Glutamatergic neuron (in vitro differentiated cells): ENCODE data around the gene PIEZO1. TPM values are rescaled to one million over a fixed set of nuclear protein-coding genes. Genes with fewer than 3 reads are reported as not detected.

Source experiments
- DNase-seq: peaks from one replicate; pipeline ENCODE4 v3.0.0; 2022
- H3K27ac Mint-ChIP-seq: one replicate; pipeline ENCODE4 v1.8.0; 2020; ENCODE audit warnings: mild to moderate bottlenecking, mixed read lengths, inconsistent platforms; ENCODE audit not compliant: unreplicated experiment
- H3K27me3 Mint-ChIP-seq: one replicate; pipeline ENCODE4 v1.8.0; 2020; ENCODE audit warnings: mild to moderate bottlenecking, moderate library complexity, mixed read lengths, inconsistent platforms; ENCODE audit not compliant: unreplicated experiment
- H3K36me3 Mint-ChIP-seq: one replicate; pipeline ENCODE4 v1.8.0; 2020; ENCODE audit warnings: mild to moderate bottlenecking, mixed read lengths, inconsistent platforms; ENCODE audit not compliant: unreplicated experiment
- H3K4me1 Mint-ChIP-seq: one replicate; pipeline ENCODE4 v1.8.0; 2020; ENCODE audit warnings: mild to moderate bottlenecking, low read depth, mixed read lengths, inconsistent platforms; ENCODE audit not compliant: unreplicated experiment
- H3K4me3 Mint-ChIP-seq: one replicate; pipeline ENCODE4 v1.8.0; 2020; ENCODE audit warnings: mild to moderate bottlenecking, mixed read lengths, inconsistent platforms; ENCODE audit not compliant: unreplicated experiment
- H3K9me3 Mint-ChIP-seq: one replicate; pipeline ENCODE4 v1.8.0; 2020; ENCODE audit warnings: mild to moderate bottlenecking, moderate library complexity, mixed read lengths, inconsistent platforms; ENCODE audit not compliant: unreplicated experiment
- total RNA-seq: library from RNA; stranded (reverse); fragmentation: NEBNext Ultra II Directional; extraction: Animal tissue kit (Norgen Biotek cat#: 25700); gene quantifications from one replicate; pipeline ENCODE4 v1.2.1, GENCODE V29; 2021; ENCODE audit not compliant: unreplicated experiment
- TF ChIP-seq, protein P1 (sequence below): fragments of 200-600 bp; sonication (generic); IDR thresholded peaks from one replicate; pipeline ENCODE4 v1.5.0; 2021; ENCODE audit not compliant: partially characterized antibody, unreplicated experiment

The PIEZO1 gene
- total RNA-seq, 1 donor from 2014 or later = 12.3 TPM

DNA sequence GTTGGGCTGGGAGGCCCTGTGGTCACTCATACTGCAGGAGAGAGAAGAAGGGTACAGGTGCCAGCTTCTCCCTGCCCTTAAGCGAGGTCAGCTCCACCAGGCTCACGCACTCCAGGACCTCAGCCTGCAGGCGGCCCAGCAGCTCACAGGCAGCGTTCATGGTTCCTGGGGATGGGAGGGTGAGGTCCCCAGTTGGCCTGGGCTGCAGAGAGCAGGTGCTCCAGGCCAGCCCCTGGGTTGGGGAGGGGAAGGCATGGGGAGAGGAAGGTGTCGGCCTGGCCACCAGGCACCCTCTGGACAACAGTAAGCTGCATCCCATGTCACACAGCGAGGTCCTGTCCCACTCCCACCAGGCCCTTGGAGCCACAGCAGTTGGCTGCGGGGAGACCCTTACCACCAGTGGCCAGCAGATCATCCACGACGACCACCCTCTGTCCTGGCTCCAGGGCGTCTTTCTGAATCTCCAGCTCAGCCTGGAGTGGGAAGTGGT lies 24.7 kb upstream of the PIEZO1 start:
- Mint-ChIP-seq H3K27me3 (peaks cover 1% of the 10 kb centered on the region), H3K9me3 (no peaks in the 10 kb centered on the region)

DNA sequence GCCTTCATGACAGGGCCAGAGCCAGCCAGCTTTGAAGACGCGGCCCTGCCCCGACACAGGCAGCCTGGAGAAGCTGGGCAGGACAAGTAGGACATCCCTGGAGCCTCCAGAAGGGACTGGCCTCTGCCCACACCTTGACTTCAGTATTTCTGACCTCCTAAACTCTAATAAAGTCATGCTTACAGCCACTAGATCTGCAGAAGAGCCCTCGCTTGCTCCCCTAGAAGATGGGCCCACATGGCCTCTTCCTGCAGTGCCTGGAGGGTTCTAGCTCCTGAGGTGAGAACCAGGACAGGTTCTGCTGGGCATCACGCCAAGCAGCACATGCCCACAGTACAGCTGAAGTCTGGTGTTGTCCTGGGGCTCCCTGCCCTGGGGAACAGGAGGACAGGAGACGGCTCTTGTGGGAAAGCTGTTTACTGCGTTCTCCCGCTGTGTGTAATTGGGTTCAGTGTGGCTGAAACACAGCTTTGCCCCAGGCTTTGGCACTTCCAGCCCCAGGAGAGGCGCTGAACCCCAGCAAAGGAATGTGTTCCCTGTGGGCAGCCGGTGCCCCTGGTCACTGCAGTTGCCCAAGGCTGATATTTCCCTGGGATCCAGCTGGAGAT lies 24.2 kb upstream of the PIEZO1 start:
- no peaks in the 10 kb centered on the region for H3K9me3 Mint-ChIP-seq
- TF ChIP-seq, protein P1, sequence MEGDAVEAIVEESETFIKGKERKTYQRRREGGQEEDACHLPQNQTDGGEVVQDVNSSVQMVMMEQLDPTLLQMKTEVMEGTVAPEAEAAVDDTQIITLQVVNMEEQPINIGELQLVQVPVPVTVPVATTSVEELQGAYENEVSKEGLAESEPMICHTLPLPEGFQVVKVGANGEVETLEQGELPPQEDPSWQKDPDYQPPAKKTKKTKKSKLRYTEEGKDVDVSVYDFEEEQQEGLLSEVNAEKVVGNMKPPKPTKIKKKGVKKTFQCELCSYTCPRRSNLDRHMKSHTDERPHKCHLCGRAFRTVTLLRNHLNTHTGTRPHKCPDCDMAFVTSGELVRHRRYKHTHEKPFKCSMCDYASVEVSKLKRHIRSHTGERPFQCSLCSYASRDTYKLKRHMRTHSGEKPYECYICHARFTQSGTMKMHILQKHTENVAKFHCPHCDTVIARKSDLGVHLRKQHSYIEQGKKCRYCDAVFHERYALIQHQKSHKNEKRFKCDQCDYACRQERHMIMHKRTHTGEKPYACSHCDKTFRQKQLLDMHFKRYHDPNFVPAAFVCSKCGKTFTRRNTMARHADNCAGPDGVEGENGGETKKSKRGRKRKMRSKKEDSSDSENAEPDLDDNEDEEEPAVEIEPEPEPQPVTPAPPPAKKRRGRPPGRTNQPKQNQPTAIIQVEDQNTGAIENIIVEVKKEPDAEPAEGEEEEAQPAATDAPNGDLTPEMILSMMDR = no peak
- peaks cover 4% of the 10 kb centered on the region for H3K4me1 Mint-ChIP-seq
- DNase-seq = no peak
- H3K27ac Mint-ChIP-seq = no peak overlapping the region
- peaks cover 1% of the 10 kb centered on the region for H3K27me3 Mint-ChIP-seq
- H3K4me3 Mint-ChIP-seq = no peak overlapping the region
- H3K36me3 Mint-ChIP-seq = no peaks in the 10 kb centered on the region

More for the DNA sequence above, 24.7 kb upstream of the PIEZO1 start:
- Mint-ChIP-seq H3K36me3 (no peaks in the 10 kb centered on the region), H3K4me1 (peaks cover 4% of the 10 kb centered on the region), H3K27ac (no peak overlapping the region), H3K4me3 (no peak overlapping the region)
- TF ChIP-seq, protein P1 = no peak
- DNase-seq = no peak

DNA sequence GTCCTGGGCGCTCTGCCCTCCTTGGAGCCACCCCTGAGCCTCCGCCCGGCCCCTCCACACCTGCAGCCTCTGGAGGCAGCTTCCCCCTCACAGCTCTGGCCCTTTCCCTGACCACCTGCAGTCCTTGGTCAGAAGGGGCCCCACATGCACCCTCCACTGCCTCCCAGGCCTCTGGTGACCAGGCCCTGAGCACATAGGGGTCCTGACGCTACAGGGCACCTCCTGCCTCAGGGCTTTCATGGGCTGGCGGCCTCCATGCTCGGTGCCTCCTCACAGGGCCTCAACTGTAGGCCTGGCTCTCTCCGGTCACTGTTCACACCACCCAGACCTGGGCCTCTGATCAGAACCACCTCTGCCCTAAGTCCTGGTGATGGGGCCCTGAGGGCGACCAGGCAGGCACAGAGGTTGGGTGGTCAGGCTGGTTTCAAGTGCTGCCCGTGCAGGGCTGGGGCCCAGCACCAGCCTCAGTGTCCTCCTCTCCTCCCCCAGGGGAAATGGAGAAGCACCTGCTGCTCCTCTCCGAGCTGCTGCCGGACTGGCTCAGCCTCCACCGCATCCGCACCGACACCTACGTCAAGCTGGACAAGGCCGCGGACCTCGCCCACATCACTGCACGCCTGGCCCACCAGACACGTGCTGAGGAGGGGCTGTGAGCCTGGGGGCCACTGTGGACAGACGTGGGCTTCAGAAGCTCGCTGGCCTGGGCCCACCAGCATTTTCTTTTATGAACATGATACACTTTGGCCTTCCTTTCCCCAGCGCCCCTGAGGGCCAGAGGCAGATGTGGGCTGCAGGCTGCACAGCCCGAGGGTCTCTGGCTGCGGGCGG lies 22.8 kb upstream of the PIEZO1 start:
- peak overlapping the region; percentile 12 for H3K27ac Mint-ChIP-seq
- H3K9me3 Mint-ChIP-seq = no peaks in the 10 kb centered on the region
- H3K36me3 Mint-ChIP-seq = no peaks in the 10 kb centered on the region
- peaks cover 1% of the 10 kb centered on the region for H3K27me3 Mint-ChIP-seq
- TF ChIP-seq, protein P1 = no peak
- H3K4me1 Mint-ChIP-seq = no peaks in the 10 kb centered on the region
- no peak for DNase-seq
- no peak overlapping the region for H3K4me3 Mint-ChIP-seq

DNA sequence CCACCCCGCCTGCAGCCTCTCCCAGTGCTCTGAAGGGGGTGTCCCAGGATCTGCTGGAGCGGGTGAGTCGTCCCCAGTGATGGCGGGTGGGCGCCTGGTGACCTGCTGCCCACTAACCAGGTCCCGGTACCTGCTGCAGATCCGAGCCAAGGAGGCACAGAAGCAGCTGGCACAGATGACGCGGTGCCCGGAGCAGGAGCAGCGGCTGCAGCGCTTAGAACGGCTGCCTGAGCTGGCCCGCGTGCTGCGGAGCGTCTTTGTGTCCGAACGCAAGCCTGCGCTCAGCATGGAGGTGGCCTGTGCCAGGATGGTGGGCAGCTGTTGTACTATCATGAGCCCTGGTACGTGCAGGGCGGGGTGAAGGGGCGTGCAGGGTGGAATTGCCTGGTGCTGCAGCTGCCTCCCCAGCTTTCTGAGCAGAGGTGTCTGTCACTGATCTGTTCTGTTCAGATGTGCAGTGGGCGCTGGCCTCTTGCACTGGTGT lies 22.2 kb upstream of the PIEZO1 start:
- DNase-seq = no peak
- TF ChIP-seq, protein P1 = no peak
- Mint-ChIP-seq H3K27me3 (peaks cover 1% of the 10 kb centered on the region), H3K27ac (no peak overlapping the region), H3K36me3 (no peaks in the 10 kb centered on the region), H3K4me3 (no peak overlapping the region), H3K9me3 (no peaks in the 10 kb centered on the region), H3K4me1 (no peaks in the 10 kb centered on the region)
